HG03558 (cell line): Measurements from ENCODE around the gene MYH7.
"Not testable (repeated sequence)": the region's sequence is repeated elsewhere in the genome, so short reads cannot be mapped to it uniquely, and the experiment has no call there.

Experiments
- ATAC-seq: cut with Tn5 transposase; IDR thresholded peaks from one replicate; pipeline ENCODE4 v1.9.1; 2021; ENCODE audit warnings: moderate number of reproducible peaks; ENCODE audit not compliant: unreplicated experiment; ENCODE audit errors: extremely low read depth

The MYH7 gene

DNA sequence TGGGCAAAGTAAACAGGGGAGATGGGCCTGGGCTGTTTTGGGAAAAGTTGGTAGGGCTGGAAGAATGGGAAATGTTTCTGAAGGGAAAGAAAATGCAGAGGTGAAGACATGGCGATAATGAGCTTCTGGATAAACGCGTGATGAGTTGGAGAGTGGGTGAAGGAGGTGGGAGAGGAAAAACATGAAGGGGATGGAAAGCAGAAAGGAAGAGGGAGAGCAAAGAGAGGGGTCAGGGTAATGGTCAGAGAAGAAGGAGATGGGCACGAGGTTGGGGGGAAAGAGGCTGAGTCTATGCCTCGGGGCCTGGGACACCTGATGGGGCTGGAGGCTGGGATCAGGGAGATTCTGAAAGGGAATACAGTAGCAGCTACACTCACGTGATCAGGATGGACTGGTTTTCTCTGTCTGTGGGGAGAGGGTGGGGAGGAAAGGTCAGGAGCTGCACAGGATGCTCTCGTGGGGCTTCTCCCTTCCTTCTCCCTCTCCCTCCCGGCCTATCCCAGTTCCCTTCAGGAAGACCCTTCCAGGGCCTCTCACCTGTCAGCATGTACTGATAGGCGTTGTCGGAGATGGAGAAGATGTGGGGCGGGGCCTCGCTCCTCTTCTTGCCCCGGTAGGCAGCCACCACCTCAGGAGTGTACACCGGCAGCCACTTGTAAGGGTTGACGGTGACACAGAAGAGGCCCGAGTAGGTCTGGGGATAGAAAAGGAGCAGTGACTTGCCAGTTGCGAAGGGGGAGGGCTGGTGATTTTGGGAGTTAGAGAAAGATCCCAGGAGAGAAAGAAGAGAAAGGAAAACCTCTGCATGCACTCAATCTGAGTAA lies 3.1 kb downstream of the MYH7 start:
- no peak for ATAC-seq

DNA sequence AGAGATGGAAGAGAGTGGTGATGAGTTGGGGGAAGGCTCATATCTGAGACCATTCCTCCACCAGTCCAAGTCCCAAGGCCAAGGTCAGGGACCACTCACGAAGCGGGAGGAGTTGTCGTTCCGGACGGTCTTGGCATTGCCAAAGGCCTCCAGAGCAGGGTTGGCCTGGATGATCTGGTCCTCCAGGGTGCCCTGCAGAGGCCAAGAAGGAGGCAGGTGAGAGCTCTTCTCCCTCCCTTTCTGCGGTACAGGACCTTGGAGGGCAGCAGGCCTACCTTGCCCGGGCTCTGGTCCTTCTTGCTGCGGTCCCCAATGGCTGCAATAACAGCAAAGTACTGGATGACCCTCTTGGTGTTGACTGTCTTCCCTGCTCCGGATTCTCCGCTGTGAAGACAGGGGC lies 4.0 kb downstream of the MYH7 start:
- no peak for ATAC-seq

DNA sequence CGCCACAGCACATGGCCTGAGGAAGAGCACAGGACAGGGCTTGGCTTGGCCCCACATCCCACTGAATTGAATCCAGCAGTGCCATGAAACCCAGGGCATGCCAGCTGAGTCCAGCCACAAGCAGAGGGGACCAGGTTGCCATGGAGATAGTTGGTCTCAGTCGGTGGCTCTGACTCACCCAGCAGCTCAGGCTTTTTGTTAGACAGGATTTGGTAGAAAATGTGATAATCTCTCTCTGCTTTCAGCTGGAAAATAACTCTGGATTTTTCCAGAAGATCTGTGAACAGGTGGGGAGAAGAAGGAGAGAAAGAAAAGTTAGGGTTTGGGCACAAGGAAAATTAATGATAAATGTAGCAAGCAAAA lies 4.8 kb downstream of the MYH7 start:
- no peak for ATAC-seq

DNA sequence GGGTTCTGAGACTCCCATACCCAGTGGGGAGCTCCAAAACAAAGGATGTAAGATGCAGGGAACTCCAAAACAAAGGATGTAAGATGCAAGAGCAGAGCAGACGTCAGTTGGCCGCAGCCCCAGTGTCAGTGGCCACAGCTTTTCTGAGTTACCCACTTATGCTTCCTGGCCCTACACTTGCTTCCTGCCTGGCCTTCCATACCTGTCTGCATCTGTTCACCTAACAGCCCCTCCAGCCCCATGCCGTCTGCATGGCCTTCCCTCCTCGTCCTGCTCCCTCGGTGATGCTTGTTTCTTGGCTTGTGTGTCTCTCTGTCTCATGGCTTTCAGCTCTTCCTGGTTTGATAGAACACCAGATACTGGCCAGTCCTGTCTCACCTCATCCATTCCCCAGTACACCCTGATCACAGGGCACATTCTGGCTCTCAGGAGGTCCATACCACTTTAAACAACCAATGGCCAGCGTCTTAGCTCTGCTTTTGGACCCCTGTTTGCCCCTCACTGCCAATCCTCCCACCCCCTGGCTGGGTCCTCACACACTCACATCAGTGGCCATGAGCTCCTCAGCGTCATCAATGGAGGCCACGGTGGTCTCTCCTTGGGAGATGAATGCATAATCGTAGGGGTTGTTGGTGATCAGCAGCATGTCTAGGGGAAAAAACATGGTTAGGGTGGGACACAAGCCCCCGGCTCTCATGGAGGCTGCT lies 5.3 kb downstream of the MYH7 start:
- no peak for ATAC-seq

DNA sequence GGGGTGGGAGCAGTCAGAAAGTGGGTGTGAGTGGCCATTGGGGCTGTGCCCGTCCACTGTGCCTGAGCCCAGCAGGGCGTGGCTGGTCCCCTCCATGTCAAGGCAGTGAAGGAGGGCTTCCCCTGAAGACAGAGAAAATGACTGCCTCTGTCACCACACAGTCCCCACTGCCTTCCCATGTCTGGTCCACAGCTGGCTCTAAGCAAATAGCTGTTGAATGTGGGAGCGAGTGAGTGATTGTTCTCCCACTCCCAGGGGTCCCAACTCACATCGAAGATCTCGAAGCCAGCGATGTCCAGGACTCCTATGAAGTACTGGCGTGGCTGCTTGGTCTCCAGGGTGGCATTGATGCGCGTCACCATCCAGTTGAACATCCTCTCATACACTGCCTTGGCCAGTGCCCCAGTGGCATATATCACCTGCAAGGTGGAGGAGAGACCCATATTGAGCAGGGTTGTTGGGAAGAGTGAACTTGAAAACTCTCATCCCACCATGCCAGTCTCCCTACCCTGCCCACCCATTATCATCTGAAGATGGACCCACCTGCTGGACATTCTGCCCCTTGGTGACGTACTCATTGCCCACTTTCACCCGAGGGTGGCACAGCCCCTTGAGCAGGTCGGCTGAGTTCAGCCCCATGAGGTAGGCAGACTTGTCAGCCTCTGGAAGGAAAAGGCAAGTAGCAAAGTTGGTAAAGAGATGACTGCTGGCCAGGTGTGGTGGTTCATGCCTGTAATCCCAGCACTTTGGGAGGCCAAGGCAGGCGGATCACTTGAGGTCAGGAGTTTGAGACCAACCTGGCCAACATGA lies 6.6 kb downstream of the MYH7 start:
- ATAC-seq: no peak

DNA sequence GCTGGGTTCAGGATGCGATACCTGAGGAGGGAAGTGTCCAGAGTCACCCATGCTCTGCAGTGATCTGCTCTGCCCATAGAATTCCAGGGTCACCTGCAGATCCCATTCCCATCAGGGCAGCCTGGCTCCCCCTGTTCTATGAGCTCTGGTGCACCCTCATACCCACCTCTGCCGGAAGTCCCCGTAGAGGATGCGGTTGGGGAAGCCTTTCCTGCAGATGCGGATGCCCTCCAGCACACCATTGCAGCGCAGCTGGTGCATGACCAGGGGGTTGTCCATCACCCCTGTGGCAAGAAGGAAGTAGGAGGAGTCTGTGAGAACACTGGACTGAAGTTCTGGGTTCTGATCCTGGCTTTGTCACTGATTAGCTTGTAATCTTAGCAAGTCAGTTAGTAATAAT lies 9.7 kb downstream of the MYH7 start:
- ATAC-seq: not testable (repeated sequence)

DNA sequence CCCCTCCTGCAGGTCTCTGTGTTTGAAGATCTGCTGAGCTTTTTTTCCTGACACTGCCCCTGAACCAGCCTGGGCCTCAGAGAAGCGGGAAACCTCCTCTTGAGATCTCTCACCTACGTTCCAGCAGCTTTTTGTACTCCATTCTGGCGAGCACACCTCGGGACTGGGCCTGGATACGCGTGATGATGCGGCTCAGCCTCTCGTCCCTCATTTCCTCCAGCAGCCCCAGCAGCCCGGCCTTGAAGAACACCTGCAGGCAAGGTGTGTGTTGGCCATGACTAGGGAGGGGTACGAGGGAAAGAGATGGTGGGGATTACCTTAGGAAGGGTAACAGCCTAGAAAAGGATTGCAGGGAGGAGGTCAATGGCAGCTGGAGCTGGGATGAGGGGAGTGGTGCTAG lies 10.3 kb downstream of the MYH7 start:
- ATAC-seq: no peak

DNA sequence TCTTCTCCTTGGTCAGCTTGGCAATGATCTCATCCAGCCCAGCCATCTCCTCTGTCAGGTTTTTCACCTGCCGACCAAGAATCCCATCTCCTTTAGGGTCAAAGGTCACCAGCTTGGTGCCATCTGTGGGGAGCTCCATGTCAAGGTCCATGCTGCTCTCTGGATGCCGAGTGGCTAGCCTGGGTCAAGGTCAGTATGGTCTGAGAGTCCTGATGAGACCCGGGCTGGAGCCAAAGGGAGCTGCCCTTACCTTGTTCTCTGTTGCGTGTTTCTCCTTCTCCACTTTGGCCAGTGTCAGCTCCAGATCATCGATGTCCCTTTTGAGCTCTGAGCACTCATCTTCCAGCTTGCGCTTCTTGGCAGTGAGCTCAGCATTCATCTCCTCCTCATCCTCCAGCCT lies 11.8 kb downstream of the MYH7 start:
- no peak for ATAC-seq

DNA sequence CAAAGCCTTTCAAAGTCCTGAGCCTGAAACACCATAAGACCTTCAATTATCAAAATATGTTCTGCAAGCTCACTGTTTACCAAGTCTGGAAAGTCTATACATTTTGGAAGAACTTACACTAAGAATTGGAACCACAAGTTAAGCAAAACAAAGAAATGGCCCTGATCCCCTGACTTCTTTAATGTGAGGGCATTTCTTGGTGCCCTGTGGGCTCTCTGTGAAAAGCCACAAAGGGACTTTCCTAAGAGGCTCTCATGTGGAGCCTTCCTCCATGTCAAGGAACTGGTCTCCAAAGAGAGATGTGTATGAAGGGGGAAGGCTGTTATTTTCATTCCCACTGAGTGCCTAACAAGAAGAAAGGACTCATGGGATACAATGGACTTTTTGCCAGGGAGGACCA lies 13.9 kb downstream of the MYH7 start:
- no peak for ATAC-seq

DNA sequence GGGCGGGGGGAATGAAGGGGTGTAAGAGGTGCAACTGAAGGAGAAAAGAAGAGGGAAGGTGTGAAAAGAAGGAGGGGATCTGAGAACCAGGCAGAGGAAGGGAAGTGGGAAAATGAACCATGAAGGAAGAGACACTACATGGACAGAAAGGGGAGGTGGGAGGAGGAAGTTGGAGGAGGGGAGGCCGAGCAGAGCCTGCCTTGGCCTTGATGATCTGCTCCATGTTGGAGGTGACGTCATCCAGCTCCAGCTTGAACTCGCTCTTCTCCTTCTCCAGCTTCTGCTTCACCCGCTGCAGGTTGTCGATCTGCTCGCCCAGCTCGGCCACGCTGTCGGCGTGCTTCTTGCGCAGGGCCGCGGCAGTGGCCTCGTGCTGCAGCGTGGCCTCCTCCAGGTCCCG lies 15.8 kb downstream of the MYH7 start:
- ATAC-seq: not testable (repeated sequence)

DNA sequence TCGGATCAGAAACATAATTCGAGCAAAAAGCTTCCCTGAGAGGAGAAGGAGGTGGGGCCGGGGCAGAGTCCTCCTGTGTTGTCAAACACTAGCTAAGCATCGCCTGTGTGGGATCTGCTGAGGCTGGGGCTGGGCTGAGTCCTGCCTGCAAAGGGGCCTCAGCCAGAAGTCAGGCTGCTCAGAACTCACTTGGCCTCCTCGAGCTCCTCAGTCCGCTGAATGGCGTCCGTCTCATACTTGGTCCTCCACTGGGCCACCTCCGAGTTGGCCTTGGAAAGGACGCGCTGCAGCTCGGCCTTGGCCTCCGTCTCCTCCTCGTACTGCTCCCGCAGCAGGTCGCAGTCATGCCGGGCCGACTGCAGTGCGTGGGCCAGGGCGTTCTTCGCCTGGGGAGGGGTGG lies 17.4 kb downstream of the MYH7 start:
- ATAC-seq: no peak

DNA sequence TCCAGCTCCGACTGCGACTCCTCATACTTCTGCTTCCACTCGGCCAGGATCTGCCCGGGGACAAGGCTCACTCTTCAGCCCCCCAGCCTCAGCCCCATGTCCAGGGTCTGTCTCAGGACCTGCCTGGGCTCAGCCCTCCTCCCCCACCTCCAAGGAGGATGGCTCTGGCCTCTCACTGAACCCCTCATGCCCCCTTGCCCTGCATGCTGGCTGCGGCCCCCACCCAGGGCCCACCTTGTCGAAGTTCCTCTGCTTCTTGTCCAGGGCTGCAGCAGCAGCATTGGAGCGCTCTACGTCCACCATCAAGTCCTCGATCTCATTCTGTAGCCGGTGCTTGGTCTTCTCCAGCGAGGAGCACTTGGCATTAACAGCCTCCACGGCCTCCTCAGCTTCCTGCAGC lies 18.2 kb downstream of the MYH7 start:
- ATAC-seq: not testable (repeated sequence)

DNA sequence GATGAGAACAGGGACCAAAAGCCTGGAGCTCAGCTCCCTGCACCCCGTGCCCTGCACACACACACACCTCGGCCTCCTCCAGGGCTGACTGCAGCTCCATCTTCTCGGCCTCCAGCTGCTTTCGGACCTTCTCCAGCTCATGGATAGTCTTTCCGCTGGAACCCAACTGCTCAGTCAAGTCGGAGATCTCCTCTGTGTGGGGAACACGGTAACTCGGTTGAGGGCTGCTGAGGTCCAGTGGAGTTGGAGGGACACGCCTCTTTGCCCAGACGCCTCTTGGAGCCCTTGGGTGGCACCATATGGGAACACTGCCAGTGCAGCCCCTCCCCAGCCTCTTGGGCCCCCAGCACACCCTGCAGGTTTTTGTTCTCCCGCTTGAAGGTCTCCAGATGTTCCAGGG lies 18.7 kb downstream of the MYH7 start:
- no peak for ATAC-seq

DNA sequence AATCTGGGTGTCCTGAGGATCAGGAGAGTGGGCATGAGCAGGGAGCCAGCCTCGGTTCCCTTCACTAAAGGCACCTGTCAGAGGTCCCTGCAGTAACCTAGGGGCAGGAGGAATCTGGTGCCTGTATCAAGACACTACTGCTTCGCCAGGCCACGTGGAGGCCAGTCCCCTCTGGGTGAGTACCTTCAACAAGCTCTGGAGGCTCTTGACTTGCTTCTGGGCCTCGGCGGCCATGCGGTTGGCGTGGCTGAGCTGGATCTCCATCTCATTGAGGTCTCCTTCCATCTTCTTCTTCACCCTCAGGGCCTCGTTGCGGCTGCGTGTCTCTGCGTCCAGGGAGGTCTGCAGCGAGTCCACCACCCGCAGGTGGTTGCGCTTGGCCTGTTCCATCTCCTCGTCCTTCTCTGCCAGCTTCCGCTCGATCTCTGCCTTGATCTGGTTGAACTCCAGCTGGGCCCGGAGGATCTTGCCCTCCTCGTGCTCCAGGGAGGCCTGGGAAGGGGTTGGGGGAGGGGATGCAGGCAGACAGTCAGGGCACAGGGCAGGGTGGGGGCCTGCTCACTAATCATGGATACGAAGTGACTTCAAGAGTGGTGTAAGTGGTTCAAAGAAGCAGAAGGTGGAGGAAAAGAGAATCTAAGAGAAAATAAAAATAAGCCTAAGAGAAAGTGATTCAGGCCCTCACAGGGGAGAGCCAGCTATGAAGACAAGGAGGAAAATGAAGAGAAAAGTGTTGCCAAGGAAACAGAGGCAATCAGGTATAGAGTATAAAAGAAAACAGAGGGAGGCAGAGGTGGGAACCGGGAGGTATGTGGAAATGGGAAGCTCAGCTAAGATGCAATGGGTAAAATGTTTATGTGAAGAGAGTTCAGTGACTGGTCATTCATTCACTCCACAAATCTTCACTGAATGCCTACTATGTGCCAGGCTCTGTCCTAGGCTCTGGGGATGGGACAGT lies 19.4 kb downstream of the MYH7 start:
- ATAC-seq: no peak

DNA sequence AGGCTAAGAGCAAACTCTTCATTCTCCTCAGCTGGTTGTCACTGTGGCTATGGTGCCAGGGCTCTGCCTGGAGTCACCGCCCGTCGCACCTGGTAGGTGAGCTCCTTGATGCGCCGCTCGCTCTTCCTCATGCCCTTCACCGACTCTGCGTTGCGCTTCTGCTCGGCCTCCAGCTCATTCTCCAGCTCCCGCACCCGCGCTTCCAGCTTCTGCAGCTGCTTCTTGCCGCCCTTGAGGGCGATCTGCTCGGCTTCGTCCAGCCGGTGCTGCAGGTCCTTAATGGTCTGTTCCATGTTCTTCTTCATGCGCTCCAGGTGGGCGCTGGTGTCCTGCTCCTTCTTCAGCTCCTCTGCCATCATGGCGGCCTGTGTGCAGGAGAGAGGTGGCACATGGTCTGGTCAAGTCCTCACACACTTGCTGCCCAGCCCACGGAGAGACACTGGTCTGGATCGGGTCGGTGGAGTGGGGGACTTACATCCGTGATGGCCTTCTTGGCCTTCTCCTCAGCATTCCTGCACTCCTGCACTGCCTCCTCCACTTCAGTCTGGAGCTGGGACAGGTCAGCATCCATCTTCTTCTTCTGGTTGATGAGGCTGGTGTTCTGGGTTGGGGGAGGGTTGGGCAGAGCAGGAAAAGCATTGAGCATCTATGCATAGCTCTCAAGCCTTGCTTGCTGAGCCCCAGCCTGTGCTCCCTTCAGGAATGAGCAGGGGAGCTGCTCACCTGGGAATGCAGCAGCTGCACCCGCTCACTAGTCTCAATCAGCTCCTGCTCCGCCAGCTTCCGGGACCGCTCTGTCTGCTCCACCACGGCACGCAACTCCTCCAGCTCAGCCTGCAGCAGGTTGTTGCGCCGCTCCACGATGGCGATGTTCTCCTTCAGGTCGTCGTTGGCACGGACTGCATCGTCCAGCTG lies 20.3 kb downstream of the MYH7 start:
- no peak for ATAC-seq

DNA sequence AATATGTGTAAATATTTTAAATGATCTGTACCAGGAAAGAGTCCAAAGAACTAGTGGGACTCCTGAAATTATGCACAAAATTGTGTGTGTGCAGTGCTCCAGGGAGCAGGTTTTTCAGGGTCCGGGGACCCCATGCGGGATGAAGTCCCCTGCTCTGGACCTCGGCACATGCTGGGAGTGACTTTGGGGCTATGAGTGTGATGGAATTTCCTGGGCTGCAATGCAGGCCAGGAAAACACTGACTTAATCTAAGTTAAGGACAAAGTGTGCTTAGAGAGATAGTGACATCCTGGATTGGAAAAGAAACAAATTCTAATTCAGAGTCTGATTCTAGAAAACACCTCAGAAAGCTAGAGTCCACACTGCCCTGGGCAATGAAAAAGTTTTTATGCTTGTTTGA lies 21.2 kb downstream of the MYH7 start:
- ATAC-seq: no peak

DNA sequence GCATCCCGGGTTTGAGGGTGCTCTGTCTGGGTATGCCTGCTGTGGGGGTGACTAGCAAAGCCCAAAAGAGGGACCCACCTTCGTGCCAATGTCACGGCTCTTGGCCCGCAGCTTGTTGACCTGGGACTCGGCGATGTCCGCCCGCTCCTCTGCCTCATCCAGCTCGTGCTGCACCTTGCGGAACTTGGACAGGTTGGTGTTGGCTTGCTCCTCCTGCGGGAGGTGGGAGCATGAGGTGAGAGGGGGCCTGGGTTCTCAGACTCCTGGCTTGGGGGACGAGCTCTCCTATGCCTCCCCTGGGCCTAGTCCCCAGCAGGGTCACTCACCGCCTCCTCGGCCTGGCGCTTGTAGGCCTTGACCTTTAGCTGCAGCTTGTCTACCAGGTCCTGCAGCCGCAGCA lies 21.8 kb downstream of the MYH7 start:
- no peak for ATAC-seq

DNA sequence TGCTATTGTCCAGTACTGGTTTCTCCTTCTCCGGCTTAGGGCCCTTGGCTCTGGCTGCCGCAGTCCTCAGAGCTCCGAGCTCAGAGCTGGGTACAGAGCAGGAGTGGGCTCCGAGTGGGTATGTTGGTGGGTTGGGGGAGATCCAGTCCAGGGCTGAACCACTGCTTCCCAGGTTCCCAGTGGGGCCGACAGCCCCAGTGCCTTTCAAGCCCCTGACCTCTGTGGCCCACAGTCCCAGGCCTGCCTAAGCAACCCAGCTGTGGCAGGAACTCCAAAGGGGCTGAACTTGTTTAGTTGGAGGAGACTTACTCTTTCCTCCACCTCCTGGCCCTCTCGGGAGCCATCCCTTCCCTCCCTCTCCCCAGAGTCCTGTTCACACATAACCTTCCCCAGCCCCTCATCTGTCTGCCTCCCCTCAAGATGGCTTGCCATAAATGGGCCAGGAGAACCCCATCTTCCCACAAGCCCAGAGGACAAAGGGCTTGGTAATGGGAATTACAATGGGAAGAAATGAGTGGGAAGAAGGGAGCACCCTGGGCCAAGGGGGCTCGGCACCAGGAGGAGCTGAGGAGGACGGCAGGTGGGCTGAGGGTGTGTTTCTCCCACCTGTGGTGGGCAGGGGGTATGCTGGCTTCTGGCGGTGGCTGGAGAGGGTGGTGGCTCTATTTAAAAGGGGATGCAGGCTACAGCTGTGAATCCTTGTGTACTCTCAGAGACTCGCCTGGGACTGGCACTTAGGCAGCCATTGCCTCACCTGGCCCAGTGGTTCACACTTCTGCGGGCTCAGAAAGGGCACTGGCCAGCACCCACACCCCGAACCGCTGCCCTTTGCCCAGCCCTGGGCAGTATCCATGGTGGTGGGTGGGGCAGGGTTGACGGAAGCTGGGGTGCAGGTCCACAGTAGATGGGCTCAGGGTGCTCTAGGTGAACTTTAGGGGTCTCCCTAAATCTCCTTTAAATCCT lies 23.6 kb downstream of the MYH7 start:
- no peak for ATAC-seq
